ENCODE data around the gene HOXA7. TPM values are rescaled to one million over a fixed set of nuclear protein-coding genes. Genes with fewer than 3 reads are reported as not detected.

Gene HOXA7
- total RNA-seq, 1 experiment from 2014 or later = not detected

GRCh38 chr7:27139334-27140125 lies 16.9 kb downstream of the HOXA7 start:
- no TSS peak for BruUV-seq (replicated peaks)
- Histone ChIP-seq H3K4me3 (no peak overlapping the region), H3K27ac (no peak overlapping the region), H3K4me1 (replicated peaks; ENCODE audit: insufficient read depth) (peaks cover 29% of the 10 kb centered on the region), H3K36me3 (ENCODE audit: low read depth) (no peaks in the 10 kb centered on the region), H3K79me2 (ENCODE audit: low read depth) (no peaks in the 10 kb centered on the region), H3K27me3 (ENCODE audit: insufficient read depth, low read depth) (no peaks in the 10 kb centered on the region), H3K4me2 (no peak overlapping the region), H2AFZ (no peak overlapping the region), H3K9me2 (ENCODE audit: insufficient read depth) (no peaks in the 10 kb centered on the region), H3F3A (ENCODE audit: insufficient read depth, low read depth) (peaks cover 17% of the 10 kb centered on the region), H4K20me1 (ENCODE audit: insufficient read depth) (no peaks in the 10 kb centered on the region), H3K9me3 (ENCODE audit: insufficient read depth, low read depth) (no peaks in the 10 kb centered on the region)
- no peak for DNase-seq
- intact Hi-C loops (cut with micrococcal nuclease; ENCODE audit: unreplicated experiment) = no loop called here
- TF ChIP-seq CTCF (conservative IDR thresholded peaks at IDR 0.05) (no peak), EZH2 (IDR thresholded peaks at IDR 0.05; ENCODE audit: low read depth) (no peak)
- POLR2A ChIA-PET (ENCODE audit: unreplicated experiment) = no interaction called here
- CTCF ChIA-PET = no interaction called here

- Histone ChIP-seq H3K4me2 (no peak overlapping the region), H3F3A (ENCODE audit: insufficient read depth, low read depth) (peaks cover 23% of the 10 kb centered on the region), H3K36me3 (ENCODE audit: low read depth) (no peaks in the 10 kb centered on the region), H2AFZ (no peak overlapping the region), H3K9me3 (ENCODE audit: insufficient read depth, low read depth) (no peaks in the 10 kb centered on the region), H3K4me1 (replicated peaks; ENCODE audit: insufficient read depth) (peaks cover 35% of the 10 kb centered on the region), H4K20me1 (ENCODE audit: insufficient read depth) (no peaks in the 10 kb centered on the region), H3K27me3 (ENCODE audit: insufficient read depth, low read depth) (no peaks in the 10 kb centered on the region), H3K27ac (no peak overlapping the region), H3K79me2 (ENCODE audit: low read depth) (no peaks in the 10 kb centered on the region), H3K4me3 (no peak overlapping the region), H3K9me2 (ENCODE audit: insufficient read depth) (no peaks in the 10 kb centered on the region)
- no TSS peak for BruUV-seq (replicated peaks)
- TF ChIP-seq CTCF (conservative IDR thresholded peaks at IDR 0.05) = no peak
- TF ChIP-seq EZH2 (IDR thresholded peaks at IDR 0.05; ENCODE audit: low read depth) = no peak
- no peak for DNase-seq
- POLR2A ChIA-PET (ENCODE audit: unreplicated experiment) = no interaction called here
- intact Hi-C loops (cut with micrococcal nuclease; ENCODE audit: unreplicated experiment) = no loop called here
- CTCF ChIA-PET = no interaction called here
Observed at GRCh38 chr7:27138985-27139333, 17.5 kb downstream of the HOXA7 start.

GRCh38 chr7:27138472-27138871 lies 18.0 kb downstream of the HOXA7 start:
- Histone ChIP-seq H3K9me3 (ENCODE audit: insufficient read depth, low read depth) (no peaks in the 10 kb centered on the region), H3K36me3 (ENCODE audit: low read depth) (no peaks in the 10 kb centered on the region), H3F3A (ENCODE audit: insufficient read depth, low read depth) (peaks cover 28% of the 10 kb centered on the region), H3K4me1 (replicated peaks; ENCODE audit: insufficient read depth) (peaks cover 39% of the 10 kb centered on the region), H4K20me1 (ENCODE audit: insufficient read depth) (no peaks in the 10 kb centered on the region), H3K79me2 (ENCODE audit: low read depth) (no peaks in the 10 kb centered on the region), H3K4me2 (no peak overlapping the region), H3K27me3 (ENCODE audit: insufficient read depth, low read depth) (no peaks in the 10 kb centered on the region), H3K27ac (no peak overlapping the region), H3K4me3 (no peak overlapping the region), H2AFZ (no peak overlapping the region), H3K9me2 (ENCODE audit: insufficient read depth) (no peaks in the 10 kb centered on the region)
- no peak for DNase-seq
- TF ChIP-seq EZH2 (IDR thresholded peaks at IDR 0.05; ENCODE audit: low read depth) (no peak), CTCF (conservative IDR thresholded peaks at IDR 0.05) (no peak)
- ChIA-PET POLR2A (ENCODE audit: unreplicated experiment) (no interaction called here), CTCF (no interaction called here)
- no TSS peak for BruUV-seq (replicated peaks)
- intact Hi-C loops (cut with micrococcal nuclease; ENCODE audit: unreplicated experiment) = no loop called here
